ENCODE measurements around the gene RALA. TPM values are rescaled to one million over a fixed set of nuclear protein-coding genes. Genes with fewer than 3 reads are reported as not detected.

Gene RALA
- total and polyA plus RNA-seq, 4 donors = 5.7 to 18.8 (median 9.2) TPM

DNA sequence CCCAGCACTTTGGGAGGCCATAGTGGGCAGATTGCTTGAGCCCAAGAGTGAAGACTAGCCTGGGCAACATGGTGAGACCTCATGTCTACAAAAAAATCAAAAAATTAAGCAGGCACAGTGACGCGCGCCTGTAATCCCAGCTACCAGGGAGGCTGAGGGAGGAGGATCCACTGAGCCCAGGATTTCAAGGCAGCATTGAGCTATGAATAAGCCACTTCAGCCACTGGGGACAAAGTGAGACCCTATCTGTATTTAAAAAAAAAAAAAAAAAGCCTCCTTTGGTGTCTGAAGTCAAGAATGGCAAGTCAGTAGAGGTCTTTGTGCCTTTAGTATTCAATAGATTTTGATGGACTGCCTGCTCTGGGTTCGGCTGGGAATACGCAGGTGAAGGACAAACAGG lies 85.7 kb downstream of the RALA start:
- Histone ChIP-seq H3K36me3 (ENCODE audit: control insufficient read depth in 4 of 4, insufficient read depth in 3 of 4, low read depth in 1 of 4, low read length in 3 of 4) (peaks cover 0 to 2% (median 0%) of the 10 kb centered on the region in 4 donors), H3K4me1 (ENCODE audit: control insufficient read depth in 4 of 4, insufficient read depth in 4 of 4, low read length in 3 of 4) (no peaks in the 10 kb centered on the region), H3K9ac (ENCODE audit: low read depth in 1 of 2, low read length in 2 of 2) (no peak overlapping the region), H3K27me3 (ENCODE audit: control insufficient read depth in 4 of 4, insufficient read depth in 4 of 4, low read length in 3 of 4) (no peaks in the 10 kb centered on the region), H3K4me3 (ENCODE audit: low read depth in 1 of 3, low read length in 3 of 3) (no peak overlapping the region), H3K9me3 (ENCODE audit: control insufficient read depth in 4 of 4, low read length in 3 of 4) (peaks cover 0 to 3% (median 2%) of the 10 kb centered on the region in 4 donors), H3K27ac (ENCODE audit: low read depth in 1 of 2, low read length in 2 of 2) (no peak overlapping the region)
- TF ChIP-seq RXRA (IDR thresholded peaks at IDR 0.05) (no peak), FOXA2 (IDR thresholded peaks at IDR 0.05) (no peak), EGR1 (IDR thresholded peaks at IDR 0.05; ENCODE audit: low read depth in 2 of 2) (no peak), YY1 (IDR thresholded peaks at IDR 0.05) (no peak), SP1 (IDR thresholded peaks at IDR 0.05) (no peak), FOXA1 (IDR thresholded peaks at IDR 0.05) (no peak), HNF4G (IDR thresholded peaks at IDR 0.05) (no peak), RAD21 (IDR thresholded peaks at IDR 0.05) (no peak), GABPA (IDR thresholded peaks at IDR 0.05 in 1 of 2, conservative IDR thresholded peaks at IDR 0.05 in 1 of 2) (no peak), MAX (IDR thresholded peaks at IDR 0.05) (no peak), ZBTB33 (IDR thresholded peaks at IDR 0.05) (no peak), JUND (IDR thresholded peaks at IDR 0.05) (no peak), HNF4A (conservative IDR thresholded peaks at IDR 0.05) (no peak), NR2F2 (IDR thresholded peaks at IDR 0.05) (no peak), TAF1 (conservative IDR thresholded peaks at IDR 0.05) (no peak)
- TF ChIP-seq, protein P1, sequence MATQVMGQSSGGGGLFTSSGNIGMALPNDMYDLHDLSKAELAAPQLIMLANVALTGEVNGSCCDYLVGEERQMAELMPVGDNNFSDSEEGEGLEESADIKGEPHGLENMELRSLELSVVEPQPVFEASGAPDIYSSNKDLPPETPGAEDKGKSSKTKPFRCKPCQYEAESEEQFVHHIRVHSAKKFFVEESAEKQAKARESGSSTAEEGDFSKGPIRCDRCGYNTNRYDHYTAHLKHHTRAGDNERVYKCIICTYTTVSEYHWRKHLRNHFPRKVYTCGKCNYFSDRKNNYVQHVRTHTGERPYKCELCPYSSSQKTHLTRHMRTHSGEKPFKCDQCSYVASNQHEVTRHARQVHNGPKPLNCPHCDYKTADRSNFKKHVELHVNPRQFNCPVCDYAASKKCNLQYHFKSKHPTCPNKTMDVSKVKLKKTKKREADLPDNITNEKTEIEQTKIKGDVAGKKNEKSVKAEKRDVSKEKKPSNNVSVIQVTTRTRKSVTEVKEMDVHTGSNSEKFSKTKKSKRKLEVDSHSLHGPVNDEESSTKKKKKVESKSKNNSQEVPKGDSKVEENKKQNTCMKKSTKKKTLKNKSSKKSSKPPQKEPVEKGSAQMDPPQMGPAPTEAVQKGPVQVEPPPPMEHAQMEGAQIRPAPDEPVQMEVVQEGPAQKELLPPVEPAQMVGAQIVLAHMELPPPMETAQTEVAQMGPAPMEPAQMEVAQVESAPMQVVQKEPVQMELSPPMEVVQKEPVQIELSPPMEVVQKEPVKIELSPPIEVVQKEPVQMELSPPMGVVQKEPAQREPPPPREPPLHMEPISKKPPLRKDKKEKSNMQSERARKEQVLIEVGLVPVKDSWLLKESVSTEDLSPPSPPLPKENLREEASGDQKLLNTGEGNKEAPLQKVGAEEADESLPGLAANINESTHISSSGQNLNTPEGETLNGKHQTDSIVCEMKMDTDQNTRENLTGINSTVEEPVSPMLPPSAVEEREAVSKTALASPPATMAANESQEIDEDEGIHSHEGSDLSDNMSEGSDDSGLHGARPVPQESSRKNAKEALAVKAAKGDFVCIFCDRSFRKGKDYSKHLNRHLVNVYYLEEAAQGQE (IDR thresholded peaks at IDR 0.05) = no peak
- TF ChIP-seq, protein P2, sequence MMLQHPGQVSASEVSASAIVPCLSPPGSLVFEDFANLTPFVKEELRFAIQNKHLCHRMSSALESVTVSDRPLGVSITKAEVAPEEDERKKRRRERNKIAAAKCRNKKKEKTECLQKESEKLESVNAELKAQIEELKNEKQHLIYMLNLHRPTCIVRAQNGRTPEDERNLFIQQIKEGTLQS (IDR thresholded peaks at IDR 0.05) = no peak
- TF ChIP-seq, protein P3, sequence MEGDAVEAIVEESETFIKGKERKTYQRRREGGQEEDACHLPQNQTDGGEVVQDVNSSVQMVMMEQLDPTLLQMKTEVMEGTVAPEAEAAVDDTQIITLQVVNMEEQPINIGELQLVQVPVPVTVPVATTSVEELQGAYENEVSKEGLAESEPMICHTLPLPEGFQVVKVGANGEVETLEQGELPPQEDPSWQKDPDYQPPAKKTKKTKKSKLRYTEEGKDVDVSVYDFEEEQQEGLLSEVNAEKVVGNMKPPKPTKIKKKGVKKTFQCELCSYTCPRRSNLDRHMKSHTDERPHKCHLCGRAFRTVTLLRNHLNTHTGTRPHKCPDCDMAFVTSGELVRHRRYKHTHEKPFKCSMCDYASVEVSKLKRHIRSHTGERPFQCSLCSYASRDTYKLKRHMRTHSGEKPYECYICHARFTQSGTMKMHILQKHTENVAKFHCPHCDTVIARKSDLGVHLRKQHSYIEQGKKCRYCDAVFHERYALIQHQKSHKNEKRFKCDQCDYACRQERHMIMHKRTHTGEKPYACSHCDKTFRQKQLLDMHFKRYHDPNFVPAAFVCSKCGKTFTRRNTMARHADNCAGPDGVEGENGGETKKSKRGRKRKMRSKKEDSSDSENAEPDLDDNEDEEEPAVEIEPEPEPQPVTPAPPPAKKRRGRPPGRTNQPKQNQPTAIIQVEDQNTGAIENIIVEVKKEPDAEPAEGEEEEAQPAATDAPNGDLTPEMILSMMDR (IDR thresholded peaks at IDR 0.05; ENCODE audit: low read depth, low read length, missing input control) = no peak
- no peak for DNase-seq (ENCODE audit: low spot score)
- 96% methylated on average over 5 of the region's 5 CpGs for WGBS

All from liver (tissue), 9 donors.